Astrocyte (in vitro differentiated cells and primary cell): Measurements from ENCODE around the gene NGDN. TPM values are rescaled to one million over a fixed set of nuclear protein-coding genes. Genes with fewer than 3 reads are reported as not detected.

ENCODE experiments used
- DNase-seq: peaks from one replicate; pipeline ENCODE4 v3.0.0-alpha.2; 2010; ENCODE audit warnings: low read depth
- FAIRE-seq: peaks from 2 replicates; lab custom pipeline; 2011; peaks lifted over from hg19 to GRCh38; lab: Jason Lieb, UNC
- H2AFZ ChIP-seq: 2 replicates; pipeline ENCODE4 v1.6.0; 2012; ENCODE audit warnings: low read depth, low read length, inconsistent platforms
- H3K27ac ChIP-seq: 2 replicates; pipeline ENCODE4 v1.5.1; 2011; ENCODE audit warnings: low read depth, low read length, inconsistent platforms
- H3K27me3 ChIP-seq: 2 replicates; pipeline ENCODE4 v1.6.0; 2011; ENCODE audit warnings: low read length, inconsistent platforms; ENCODE audit not compliant: insufficient read depth
- H3K36me3 ChIP-seq: 2 replicates; pipeline ENCODE4 v1.5.1; 2011; ENCODE audit warnings: low read length, inconsistent platforms; ENCODE audit not compliant: insufficient read depth
- H3K4me1 ChIP-seq: 2 replicates; pipeline ENCODE4 v1.5.1; 2011; ENCODE audit warnings: low read length, inconsistent platforms; ENCODE audit not compliant: insufficient read depth
- H3K4me2 ChIP-seq: 2 replicates; pipeline ENCODE4 v1.6.0; 2012; ENCODE audit warnings: low read length, inconsistent platforms
- H3K4me3 ChIP-seq: 2 replicates; pipeline ENCODE4 v1.5.1; 2011; ENCODE audit warnings: low read depth, mild to moderate bottlenecking, low read length, inconsistent platforms; ENCODE audit not compliant: insufficient read depth
- H3K79me2 ChIP-seq: 2 replicates; pipeline ENCODE4 v1.6.0; 2012; ENCODE audit warnings: mild to moderate bottlenecking, low read length, inconsistent platforms; ENCODE audit not compliant: insufficient read depth
- H3K9ac ChIP-seq: 2 replicates; pipeline ENCODE4 v1.6.0; 2012; ENCODE audit warnings: mild to moderate bottlenecking, low read length, inconsistent platforms
- H3K9me3 ChIP-seq: 2 replicates; pipeline ENCODE4 v1.5.1; 2012; ENCODE audit warnings: low read depth, mild to moderate bottlenecking, low read length, inconsistent platforms; ENCODE audit not compliant: insufficient read depth
- H4K20me1 ChIP-seq: 2 replicates; pipeline ENCODE4 v1.6.0; 2012; ENCODE audit warnings: low read length, inconsistent platforms; ENCODE audit not compliant: insufficient read depth
- H3K27ac Mint-ChIP-seq: one replicate; pipeline ENCODE4 v1.8.0; 2021; ENCODE audit warnings: mild to moderate bottlenecking, mixed read lengths; ENCODE audit not compliant: unreplicated experiment
- H3K27me3 Mint-ChIP-seq: one replicate; pipeline ENCODE4 v1.8.0; 2021; ENCODE audit warnings: low read depth, mixed read lengths; ENCODE audit not compliant: unreplicated experiment
- H3K36me3 Mint-ChIP-seq: one replicate; pipeline ENCODE4 v1.8.0; 2021; ENCODE audit warnings: low read depth, mixed read lengths; ENCODE audit not compliant: unreplicated experiment
- H3K4me1 Mint-ChIP-seq: one replicate; pipeline ENCODE4 v1.8.0; 2021; ENCODE audit warnings: low read depth, mixed read lengths; ENCODE audit not compliant: unreplicated experiment
- H3K4me3 Mint-ChIP-seq: one replicate; pipeline ENCODE4 v1.8.0; 2021; ENCODE audit warnings: mild to moderate bottlenecking, moderate library complexity, mixed read lengths; ENCODE audit not compliant: unreplicated experiment
- H3K9me3 Mint-ChIP-seq: one replicate; pipeline ENCODE4 v1.8.0; 2021; ENCODE audit warnings: mild to moderate bottlenecking, mixed read lengths; ENCODE audit not compliant: unreplicated experiment
- CTCF ChIP-seq: IDR thresholded peaks from 2 replicates; pipeline ENCODE4 v1.5.1; 2011; ENCODE audit warnings: low read depth, mild to moderate bottlenecking, inconsistent platforms, low read length, moderate library complexity; ENCODE audit not compliant: insufficient read depth
- EZH2 ChIP-seq: IDR thresholded peaks from 2 replicates; pipeline ENCODE4 v1.6.1; 2012; ENCODE audit warnings: mild to moderate bottlenecking, low read length, inconsistent platforms; ENCODE audit not compliant: insufficient read depth
- total RNA-seq: library from RNA; stranded (reverse); gene quantifications from 2 replicates; pipeline ENCODE4 v1.2.1, GENCODE V29; 2021

Gene NGDN
- total RNA-seq, 1 donor from 2014 or later = 28.6 TPM

GRCh38 chr14:23522643-23523198 is 53.2 kb downstream of the NGDN start:
- Histone ChIP-seq H3K36me3 (no peaks in the 10 kb centered on the region), H3K27ac (no peak overlapping the region), H3K4me3 (no peak overlapping the region), H2AFZ (no peak overlapping the region), H3K27me3 (no peaks in the 10 kb centered on the region), H4K20me1 (no peaks in the 10 kb centered on the region), H3K9ac (no peak overlapping the region), H3K9me3 (no peaks in the 10 kb centered on the region), H3K4me1 (no peaks in the 10 kb centered on the region), H3K79me2 (no peaks in the 10 kb centered on the region), H3K4me2 (no peak overlapping the region)
- DNase-seq = no peak
- TF ChIP-seq EZH2 (no peak), CTCF (no peak)
- peaks cover 25% of the 10 kb centered on the region for H3K36me3 Mint-ChIP-seq
- no peak overlapping the region for H3K27ac Mint-ChIP-seq
- H3K4me1 Mint-ChIP-seq = peaks cover 18% of the 10 kb centered on the region
- no peak for FAIRE-seq
- no peak overlapping the region for H3K4me3 Mint-ChIP-seq
- H3K9me3 Mint-ChIP-seq = peaks cover 2% of the 10 kb centered on the region
- no peaks in the 10 kb centered on the region for H3K27me3 Mint-ChIP-seq

DNA sequence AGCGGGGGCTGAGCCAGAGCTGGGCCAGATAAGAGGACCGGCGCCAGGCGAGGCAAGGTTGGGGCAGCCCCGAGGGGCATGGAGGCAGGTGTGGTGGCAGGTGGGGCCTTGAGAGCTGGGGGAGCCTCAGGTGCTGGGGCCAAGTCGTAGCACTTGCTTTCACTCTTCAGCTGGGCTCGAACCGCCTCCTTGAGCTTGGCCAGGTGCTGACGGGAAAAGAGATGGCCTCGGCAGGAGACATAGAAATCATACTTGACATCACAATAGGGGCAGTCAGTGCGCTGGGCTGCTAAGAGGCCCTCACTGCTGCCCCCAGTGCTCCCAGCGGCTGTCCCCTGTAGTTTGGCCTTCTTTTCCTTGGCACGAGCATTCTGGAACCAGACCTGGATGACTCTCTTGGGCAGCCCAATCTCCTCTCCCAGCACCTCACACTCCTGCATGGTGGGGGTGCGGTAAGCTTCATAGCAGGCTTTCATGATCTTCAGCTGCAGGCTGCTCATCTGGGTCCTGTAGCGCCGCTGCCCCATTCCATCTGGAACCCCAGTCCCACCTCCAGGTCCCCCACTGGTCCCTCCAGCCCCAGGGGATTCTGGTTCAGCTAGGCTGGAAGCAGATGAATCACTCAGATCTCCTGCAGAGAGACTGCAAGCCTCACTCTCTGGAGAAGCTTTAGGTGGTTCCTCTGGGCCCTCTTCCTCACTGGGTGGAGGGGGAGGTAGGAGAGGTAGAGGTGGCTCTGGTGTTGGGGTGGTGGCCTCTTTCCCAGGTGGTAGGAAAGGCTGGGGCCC is 53.9 kb downstream of the NGDN start:
- Histone ChIP-seq H3K4me1 (no peaks in the 10 kb centered on the region), H3K9me3 (no peaks in the 10 kb centered on the region), H3K4me2 (no peak overlapping the region), H3K27ac (no peak overlapping the region), H4K20me1 (no peaks in the 10 kb centered on the region), H3K36me3 (no peaks in the 10 kb centered on the region), H3K9ac (no peak overlapping the region), H3K27me3 (no peaks in the 10 kb centered on the region), H3K4me3 (no peak overlapping the region), H2AFZ (no peak overlapping the region), H3K79me2 (no peaks in the 10 kb centered on the region)
- no peak for FAIRE-seq
- Mint-ChIP-seq H3K4me1 (peaks cover 13% of the 10 kb centered on the region), H3K27ac (no peak overlapping the region), H3K4me3 (no peak overlapping the region), H3K36me3 (peaks cover 26% of the 10 kb centered on the region), H3K9me3 (peaks cover 2% of the 10 kb centered on the region), H3K27me3 (no peaks in the 10 kb centered on the region)
- DNase-seq = no peak
- TF ChIP-seq EZH2 (no peak), CTCF (no peak)

- no peak overlapping the region for H3K4me3 ChIP-seq
- no peaks in the 10 kb centered on the region for H3K9me3 ChIP-seq
- FAIRE-seq = no peak
- no peaks in the 10 kb centered on the region for H3K27me3 Mint-ChIP-seq
- H3K27ac Mint-ChIP-seq = no peak overlapping the region
- H3K36me3 ChIP-seq = no peaks in the 10 kb centered on the region
- peaks cover 2% of the 10 kb centered on the region for H3K9me3 Mint-ChIP-seq
- no peak overlapping the region for H3K9ac ChIP-seq
- no peak for DNase-seq
- no peak overlapping the region for H2AFZ ChIP-seq
- H3K27me3 ChIP-seq = no peaks in the 10 kb centered on the region
- H3K4me1 ChIP-seq = no peaks in the 10 kb centered on the region
- H3K27ac ChIP-seq = no peak overlapping the region
- no peak overlapping the region for H3K4me2 ChIP-seq
- H4K20me1 ChIP-seq = no peaks in the 10 kb centered on the region
- no peaks in the 10 kb centered on the region for H3K79me2 ChIP-seq
- peaks cover 33% of the 10 kb centered on the region for H3K36me3 Mint-ChIP-seq
- TF ChIP-seq EZH2 = no peak
- TF ChIP-seq CTCF = no peak
- no peaks in the 10 kb centered on the region for H3K4me1 Mint-ChIP-seq
- H3K4me3 Mint-ChIP-seq = no peak overlapping the region
Observed at GRCh38 chr14:23524954-23525353, 55.5 kb downstream of the NGDN start.
